8988T (cell line): ENCODE measurements around the gene ACMSD.
"Not testable (repeated sequence)": the region's sequence is repeated elsewhere in the genome, so short reads cannot be mapped to it uniquely, and the experiment has no call there.

Experiments used
- DNase-seq: peaks from one replicate; pipeline ENCODE4 v3.0.0; 2011

ACMSD gene

GRCh38 chr2:134855709-134856108 is 17.3 kb downstream of the ACMSD start:
- no peak for DNase-seq

DNA sequence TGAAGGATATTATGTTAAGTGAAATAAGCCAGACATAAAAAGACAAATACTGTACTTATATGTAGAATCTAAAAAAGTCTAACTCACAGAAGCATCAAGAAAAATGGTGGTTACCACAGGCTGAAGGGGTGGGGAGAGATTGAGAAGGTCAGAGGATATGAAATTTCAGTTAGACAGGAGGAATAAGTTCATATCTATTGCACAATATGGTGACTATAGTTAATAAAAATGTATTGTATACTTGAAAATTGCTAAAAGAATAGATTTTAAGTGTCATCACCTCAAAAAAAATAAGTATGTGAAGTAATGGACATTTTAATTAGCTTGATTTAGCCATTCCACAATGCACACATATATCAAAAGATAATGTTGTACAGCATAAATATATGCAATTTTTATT is 19.8 kb downstream of the ACMSD start:
- DNase-seq = no peak

GRCh38 chr2:134861173-134861572 is 22.8 kb downstream of the ACMSD start:
- DNase-seq = no peak

DNA sequence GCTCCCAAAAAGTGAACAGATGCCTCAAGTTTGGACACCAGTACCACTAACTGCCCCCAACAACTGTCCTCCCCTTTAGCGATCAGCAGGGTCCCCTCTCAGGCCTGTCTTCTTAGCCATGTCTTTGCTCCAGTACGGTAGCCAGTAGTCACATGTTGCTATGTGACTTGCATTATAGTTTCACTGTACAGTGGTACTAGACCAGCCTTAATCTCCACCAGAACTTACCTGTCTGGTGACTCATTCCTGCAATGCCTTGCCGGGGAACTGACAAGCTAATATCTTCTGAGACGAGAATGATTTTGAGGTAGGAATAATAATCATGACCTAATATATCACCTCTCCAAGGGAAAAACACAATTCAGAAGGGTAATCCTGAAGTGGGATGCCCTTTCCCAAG is 23.7 kb downstream of the ACMSD start:
- DNase-seq = no peak

GRCh38 chr2:134862674-134863073 is 24.3 kb downstream of the ACMSD start:
- no peak for DNase-seq

DNA sequence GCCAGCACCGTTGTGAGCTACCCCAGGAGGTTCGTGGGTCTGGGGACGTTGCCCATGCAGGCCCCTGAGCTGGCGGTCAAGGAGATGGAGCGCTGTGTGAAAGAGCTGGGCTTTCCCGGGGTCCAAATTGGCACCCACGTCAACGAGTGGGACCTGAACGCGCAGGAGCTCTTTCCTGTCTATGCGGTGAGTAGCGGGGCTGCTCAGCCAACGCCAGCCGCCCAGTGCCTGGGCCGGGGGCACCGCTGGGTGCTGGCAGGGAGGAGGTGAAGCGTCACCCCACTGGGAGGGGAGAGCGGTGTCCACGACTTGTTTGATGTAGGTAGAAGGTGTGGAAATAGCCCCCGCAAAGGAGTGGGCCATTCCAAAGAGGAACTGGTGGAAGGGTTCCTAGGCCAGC is 25.0 kb downstream of the ACMSD start:
- DNase-seq = no peak

DNA sequence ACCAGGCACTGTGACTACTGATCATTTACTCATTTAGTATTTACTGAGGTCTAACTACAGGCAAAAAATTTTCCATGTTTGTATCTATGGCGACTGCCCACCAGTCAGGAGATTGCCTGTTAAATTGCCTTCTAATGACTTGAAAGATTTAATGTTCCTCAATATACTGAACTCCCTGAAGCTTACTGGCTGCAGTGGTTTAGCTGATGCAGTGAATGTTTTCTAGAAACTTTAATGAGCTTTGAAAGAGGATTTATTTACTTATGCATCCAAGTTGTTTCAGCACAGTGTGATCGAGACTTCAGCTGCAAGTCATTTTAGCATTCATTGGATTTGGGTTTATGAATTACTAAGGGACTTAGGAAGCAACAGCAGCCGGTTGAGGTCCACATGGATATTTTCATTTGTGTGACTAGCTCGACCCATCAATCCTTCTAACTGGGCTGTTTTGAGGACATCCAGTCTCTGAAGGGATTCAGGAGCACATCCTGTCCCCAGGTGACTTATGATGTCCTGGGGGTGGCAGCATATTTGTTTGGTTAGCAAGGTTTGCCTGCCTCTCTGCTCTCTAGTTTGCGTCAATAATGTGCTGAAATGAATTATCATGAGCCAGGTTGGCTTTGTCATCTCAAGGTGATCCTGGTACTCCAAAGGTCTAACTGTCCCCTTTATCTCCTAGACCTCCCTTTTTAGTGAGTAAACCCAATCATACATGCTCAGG is 26.8 kb downstream of the ACMSD start:
- no peak for DNase-seq

- DNase-seq = no peak
These were observed 28.2 kb downstream of the ACMSD start for GRCh38 chr2:134866498-134867099.

GRCh38 chr2:134869946-134870736 is 31.7 kb downstream of the ACMSD start:
- DNase-seq = no peak

GRCh38 chr2:134873152-134873551 is 34.7 kb downstream of the ACMSD start:
- no peak for DNase-seq

DNA sequence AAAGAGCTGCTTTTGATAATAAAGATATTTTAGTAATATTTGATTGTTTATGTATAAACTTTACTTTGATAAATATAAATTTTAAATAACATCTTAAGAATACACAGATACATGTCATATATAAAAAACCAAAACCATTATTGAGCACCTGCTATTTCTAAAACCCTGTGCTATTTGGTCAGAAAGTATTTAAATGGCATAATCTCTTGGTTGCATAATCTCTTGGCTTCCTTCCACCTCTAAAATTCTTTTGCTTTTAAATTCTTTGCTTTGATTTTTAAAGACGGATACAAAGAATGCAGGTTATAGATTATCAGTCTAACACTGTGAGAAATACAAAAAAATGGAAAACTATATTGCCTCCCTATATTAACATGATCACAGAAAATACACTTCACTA is 36.9 kb downstream of the ACMSD start:
- no peak for DNase-seq

- no peak for DNase-seq
These were observed 44.4 kb downstream of the ACMSD start for GRCh38 chr2:134882773-134883172.

DNA sequence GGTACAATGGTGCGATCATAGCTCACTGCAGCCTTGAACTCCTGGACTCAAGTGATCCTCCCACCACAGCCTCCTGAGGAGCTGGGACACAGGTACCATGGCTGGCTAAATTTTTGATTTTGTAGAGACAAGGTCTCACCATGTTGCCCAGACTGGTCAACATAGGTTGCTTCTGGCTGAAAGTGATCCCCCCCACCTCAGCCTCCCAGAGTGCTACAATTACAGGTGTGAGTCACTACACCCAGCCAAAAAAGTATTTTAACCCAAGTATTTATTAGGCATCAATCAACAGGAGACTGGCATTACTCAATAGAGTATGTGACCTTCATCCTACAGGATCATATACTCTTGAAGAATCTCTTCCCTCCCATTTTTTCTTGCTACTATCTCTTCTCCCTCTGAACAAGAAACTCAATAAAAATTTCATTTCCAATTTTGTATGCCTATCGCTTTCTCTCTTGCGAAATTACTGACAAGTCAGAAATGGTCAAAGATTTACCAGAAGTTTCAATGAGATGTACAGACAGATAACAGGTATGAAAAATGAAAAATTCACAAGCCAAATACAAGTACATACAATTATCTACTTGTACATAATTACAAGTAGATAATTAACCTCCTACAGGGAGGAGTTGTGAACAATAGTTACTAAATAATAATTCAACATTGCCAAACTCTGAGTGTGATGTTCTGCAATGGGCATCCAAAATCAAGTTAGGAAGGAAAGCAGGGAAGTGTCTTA is 45.3 kb downstream of the ACMSD start:
- DNase-seq = no peak

DNA sequence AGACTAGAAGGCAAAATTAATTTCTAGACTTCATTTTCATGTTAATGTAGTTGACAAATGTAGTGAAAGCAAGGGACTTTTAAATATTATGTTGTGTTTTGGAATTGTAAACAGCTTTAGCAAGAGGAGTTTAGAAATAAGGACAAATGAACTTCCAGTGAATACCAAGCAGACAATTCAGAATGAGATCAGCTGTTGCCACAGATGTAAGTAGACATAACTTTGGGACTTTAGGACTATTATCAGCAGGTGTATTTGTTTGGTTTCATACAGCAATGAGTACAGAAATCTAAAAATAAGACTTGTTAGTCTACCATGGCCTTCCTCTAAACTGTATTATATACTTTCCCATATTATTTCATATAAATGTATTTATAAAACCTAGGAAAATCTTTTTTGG is 46.0 kb downstream of the ACMSD start:
- no peak for DNase-seq

- no peak for DNase-seq
These were observed 54.0 kb downstream of the ACMSD start for GRCh38 chr2:134892282-134893035.

- DNase-seq = no peak
These were observed 59.5 kb downstream of the ACMSD start for GRCh38 chr2:134897932-134898331.

DNA sequence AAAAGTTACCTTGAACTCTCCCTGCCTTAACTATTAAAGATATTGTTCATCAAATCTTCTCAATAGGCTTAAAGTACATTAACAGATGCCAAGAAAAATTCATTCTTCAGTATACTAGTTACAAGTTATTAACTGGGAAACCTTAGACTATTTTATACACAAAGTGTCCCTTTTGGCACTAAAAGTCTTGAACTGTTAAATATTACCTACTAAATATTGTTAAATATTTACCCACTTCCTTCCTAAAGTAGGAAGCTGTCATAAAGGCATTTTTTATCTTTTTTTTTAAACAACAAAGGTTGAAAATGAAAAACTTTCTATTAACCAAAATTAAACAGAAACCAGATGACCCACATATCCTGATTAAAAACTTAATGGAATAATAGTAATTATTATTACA is 60.8 kb downstream of the ACMSD start:
- no peak for DNase-seq

- no peak for DNase-seq
These were observed 61.7 kb downstream of the ACMSD start for GRCh38 chr2:134900151-134900550.

DNA sequence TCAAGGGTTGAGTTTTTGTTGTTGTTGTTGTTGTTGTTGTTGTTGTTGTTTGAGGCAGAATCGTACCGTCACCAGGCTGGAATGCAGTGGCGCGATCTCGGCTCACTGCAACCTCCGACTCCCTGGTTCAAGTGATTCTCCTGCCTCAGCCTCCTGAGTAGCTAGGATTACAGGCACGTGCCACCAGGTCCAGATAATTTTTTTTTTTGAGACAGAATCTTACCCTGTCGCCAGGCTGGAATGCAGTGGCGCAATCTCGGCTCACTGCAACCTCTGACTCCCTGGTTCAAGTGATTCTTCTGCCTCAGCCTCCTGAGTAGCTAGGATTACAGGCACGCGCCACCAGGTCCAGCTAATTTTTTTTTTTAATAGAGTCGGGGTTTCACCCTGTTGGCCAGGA is 65.3 kb downstream of the ACMSD start:
- DNase-seq = not testable (repeated sequence)

GRCh38 chr2:134905168-134905567 is 66.8 kb downstream of the ACMSD start:
- no peak for DNase-seq

DNA sequence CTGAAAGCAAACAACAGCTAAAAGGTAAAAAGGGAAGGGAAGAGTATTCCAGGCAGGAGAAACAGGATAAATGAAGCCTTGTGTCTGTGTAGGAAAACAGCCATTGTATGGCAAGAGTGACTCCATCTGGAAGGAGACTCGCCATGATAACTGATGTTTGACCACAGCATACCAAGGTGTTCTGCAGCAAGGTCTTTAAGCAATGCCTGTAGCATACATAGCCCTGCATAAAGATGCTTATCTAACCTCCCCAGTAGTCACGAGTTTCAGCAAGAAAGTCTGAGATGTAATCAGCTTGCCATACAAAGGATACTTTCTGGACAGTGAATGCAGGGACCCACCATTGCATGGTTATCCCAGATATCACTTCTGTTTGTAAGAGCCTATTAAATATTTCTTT is 68.3 kb downstream of the ACMSD start:
- DNase-seq = no peak

DNA sequence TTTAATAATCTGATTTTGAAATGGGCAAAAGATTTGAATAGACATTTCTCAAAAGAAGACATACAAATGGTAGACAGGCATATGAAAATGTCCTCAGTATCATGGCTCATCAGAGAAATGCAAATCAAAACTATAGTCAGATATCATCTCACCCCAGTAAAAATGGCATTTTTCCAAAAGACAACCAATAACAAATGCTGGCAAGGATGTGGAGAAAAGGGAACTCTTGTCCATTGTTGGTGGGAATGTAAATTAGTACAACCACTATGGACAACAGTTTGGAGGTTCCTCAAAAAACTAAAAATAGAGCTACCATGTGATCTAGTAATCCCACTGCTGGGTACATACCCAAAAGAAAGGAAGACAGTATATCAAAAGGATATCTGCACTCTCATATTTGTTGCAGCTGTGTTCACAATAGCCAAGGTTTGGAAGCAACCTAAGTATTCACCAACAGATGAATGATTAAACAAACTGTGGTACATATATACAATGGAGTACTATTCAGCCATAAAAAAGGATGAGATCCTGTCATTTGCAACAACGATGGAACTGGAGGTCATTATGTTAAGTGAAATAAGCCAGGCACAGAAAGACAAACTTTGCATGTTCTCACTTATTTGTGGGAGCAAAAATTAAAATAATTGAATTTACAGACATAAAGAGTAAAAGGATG is 69.2 kb downstream of the ACMSD start:
- DNase-seq = not testable (repeated sequence)
